OCI-LY3 (cell line): Measurements from ENCODE around the gene ADGRE3.
"Not testable (repeated sequence)": the region's sequence is repeated elsewhere in the genome, so short reads cannot be mapped to it uniquely, and the experiment has no call there.

Experiments
- H2AFZ ChIP-seq: fragments of 200-600, 300-600 bp; shearing (Covaris generic); 2 replicates; pipeline ENCODE4 v1.6.0; 2014; ENCODE audit warnings: antibody characterized with exemption, low read depth, low read length
- H3K27ac ChIP-seq: fragments of 200-600, 300-600 bp; sonication (generic); 2 replicates; pipeline ENCODE4 v1.5.1; 2014; ENCODE audit warnings: mild to moderate bottlenecking, low read length, moderate library complexity, mixed read lengths
- H3K27me3 ChIP-seq: fragments of 200-600, 300-600 bp; sonication (generic); 2 replicates; pipeline ENCODE4 v1.6.1; 2014; ENCODE audit warnings: low read depth, low read length, mixed read lengths
- H3K36me3 ChIP-seq: fragments of 200-600, 300-600 bp; sonication (generic); replicated peaks from 2 replicates; pipeline ENCODE3; 2014; ENCODE audit warnings: low read depth, low read length, mixed read lengths
- H3K4me1 ChIP-seq: fragments of 300-600, 200-600 bp; sonication (generic); 2 replicates; pipeline ENCODE4 v1.6.1; 2014; ENCODE audit warnings: low read length, mixed read lengths
- H3K4me2 ChIP-seq: fragments of 200-600, 300-600 bp; sonication (generic); 2 replicates; pipeline ENCODE4 v1.6.1; 2014; ENCODE audit warnings: low read length, mixed read lengths
- H3K4me3 ChIP-seq: fragments of 300-600, 200-600 bp; sonication (generic); 2 replicates; pipeline ENCODE4 v1.5.1; 2014; ENCODE audit warnings: antibody characterized with exemption, mild to moderate bottlenecking, low read length, moderate library complexity
- H3K79me2 ChIP-seq: fragments of 300-600, 200-600 bp; shearing (Covaris generic); 2 replicates; pipeline ENCODE4 v1.6.1; 2014; ENCODE audit warnings: mild to moderate bottlenecking, low read length, mixed read lengths
- H3K9ac ChIP-seq: fragments of 300-600, 200-600 bp; shearing (Covaris generic); 2 replicates; pipeline ENCODE4 v1.6.0; 2014; ENCODE audit warnings: mild to moderate bottlenecking, low read length, moderate library complexity
- H3K9me3 ChIP-seq: fragments of 200-600, 300-600 bp; shearing (Covaris generic); 2 replicates; pipeline ENCODE4 v1.6.1; 2014; ENCODE audit warnings: low read length, mixed read lengths; ENCODE audit not compliant: insufficient read depth
- H4K20me1 ChIP-seq: fragments of 200-600, 300-600 bp; sonication (generic); 2 replicates; pipeline ENCODE4 v1.6.1; 2016; ENCODE audit warnings: low read length, mixed read lengths; ENCODE audit not compliant: insufficient read depth
- EZH2phosphoT487 ChIP-seq: fragments of 200-600 bp; shearing (Covaris generic); IDR thresholded peaks from 2 replicates; pipeline ENCODE4 v1.6.1; 2018; ENCODE audit warnings: antibody characterized with exemption, mixed run types, low read depth
- TF ChIP-seq, protein P1 (sequence below): fragments of 200-600, 300-600 bp; sonication (generic); IDR thresholded peaks from 2 replicates; pipeline ENCODE4 v1.5.1; 2014; ENCODE audit warnings: antibody characterized with exemption, low read length, low read depth

The ADGRE3 gene

DNA sequence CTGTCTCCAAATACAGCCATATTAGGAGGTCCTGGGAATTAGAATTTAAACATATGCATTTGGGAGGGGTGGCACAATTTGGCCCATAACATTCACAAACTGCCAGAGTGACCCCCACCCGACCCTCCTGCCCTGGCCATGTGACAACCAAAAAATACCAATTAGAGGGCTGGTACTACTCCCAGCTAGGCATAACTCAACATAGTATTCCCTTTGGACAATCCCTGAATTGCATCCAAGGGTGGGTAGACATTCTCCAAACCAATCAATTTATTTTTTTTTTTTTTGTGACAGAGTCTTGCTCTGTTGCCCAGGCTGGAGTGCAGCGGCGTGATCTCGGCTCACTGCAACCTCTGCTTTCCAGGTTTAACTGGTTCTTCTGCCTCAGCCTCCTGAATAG is 62.0 kb downstream of the ADGRE3 start:
- Histone ChIP-seq H3K27me3 (no peaks in the 10 kb centered on the region), H3K79me2 (no peaks in the 10 kb centered on the region), H2AFZ (no peak overlapping the region), H3K36me3 (peaks cover 43% of the 10 kb centered on the region), H3K4me2 (no peak overlapping the region), H3K9ac (no peak overlapping the region), H3K9me3 (no peaks in the 10 kb centered on the region), H3K4me1 (peaks cover 30% of the 10 kb centered on the region), H3K27ac (0 out of 2 replicates have a peak overlapping the region, but pooled peaks have one; percentile 76), H4K20me1 (no peaks in the 10 kb centered on the region), H3K4me3 (no peak overlapping the region)
- no peak for TF ChIP-seq EZH2phosphoT487
- TF ChIP-seq, protein P1, sequence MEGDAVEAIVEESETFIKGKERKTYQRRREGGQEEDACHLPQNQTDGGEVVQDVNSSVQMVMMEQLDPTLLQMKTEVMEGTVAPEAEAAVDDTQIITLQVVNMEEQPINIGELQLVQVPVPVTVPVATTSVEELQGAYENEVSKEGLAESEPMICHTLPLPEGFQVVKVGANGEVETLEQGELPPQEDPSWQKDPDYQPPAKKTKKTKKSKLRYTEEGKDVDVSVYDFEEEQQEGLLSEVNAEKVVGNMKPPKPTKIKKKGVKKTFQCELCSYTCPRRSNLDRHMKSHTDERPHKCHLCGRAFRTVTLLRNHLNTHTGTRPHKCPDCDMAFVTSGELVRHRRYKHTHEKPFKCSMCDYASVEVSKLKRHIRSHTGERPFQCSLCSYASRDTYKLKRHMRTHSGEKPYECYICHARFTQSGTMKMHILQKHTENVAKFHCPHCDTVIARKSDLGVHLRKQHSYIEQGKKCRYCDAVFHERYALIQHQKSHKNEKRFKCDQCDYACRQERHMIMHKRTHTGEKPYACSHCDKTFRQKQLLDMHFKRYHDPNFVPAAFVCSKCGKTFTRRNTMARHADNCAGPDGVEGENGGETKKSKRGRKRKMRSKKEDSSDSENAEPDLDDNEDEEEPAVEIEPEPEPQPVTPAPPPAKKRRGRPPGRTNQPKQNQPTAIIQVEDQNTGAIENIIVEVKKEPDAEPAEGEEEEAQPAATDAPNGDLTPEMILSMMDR: no peak

- not testable (repeated sequence) for H3K4me3 ChIP-seq, H3K9me3 ChIP-seq, H3K79me2 ChIP-seq, H2AFZ ChIP-seq, H3K27me3 ChIP-seq, H3K27ac ChIP-seq, H3K4me2 ChIP-seq, H3K9ac ChIP-seq, H4K20me1 ChIP-seq
- H3K36me3 ChIP-seq: peaks cover 43% of the 10 kb centered on the region
- H3K4me1 ChIP-seq: peaks cover 30% of the 10 kb centered on the region
Observed at GRCh38 chr19:14612242-14612641, 62.4 kb downstream of the ADGRE3 start.

DNA sequence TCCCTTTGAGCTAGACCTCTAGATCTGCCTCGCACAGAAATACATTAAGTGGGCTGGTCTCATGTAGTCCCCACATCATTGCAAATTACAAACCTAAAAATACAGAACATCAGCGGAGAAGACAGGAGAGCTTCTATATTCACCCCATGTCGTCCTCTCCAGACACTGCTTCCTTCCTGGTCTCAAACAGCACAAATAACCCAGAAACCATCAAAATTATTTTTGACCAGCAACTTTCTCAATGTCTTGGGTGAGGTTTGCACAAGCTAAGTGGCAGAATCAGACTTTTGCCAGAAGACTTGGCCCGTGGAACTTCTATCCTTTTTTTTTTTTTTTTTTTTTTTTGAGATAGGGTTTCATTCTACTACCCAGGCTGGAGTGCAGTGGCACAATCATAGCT is 63.6 kb downstream of the ADGRE3 start:
- Histone ChIP-seq H3K4me1 (peaks cover 28% of the 10 kb centered on the region), H3K4me2 (no peak overlapping the region), H2AFZ (no peak overlapping the region), H3K27ac (no peak overlapping the region), H4K20me1 (no peaks in the 10 kb centered on the region), H3K9me3 (no peaks in the 10 kb centered on the region), H3K4me3 (no peak overlapping the region), H3K79me2 (no peaks in the 10 kb centered on the region), H3K36me3 (peaks cover 45% of the 10 kb centered on the region), H3K9ac (no peak overlapping the region), H3K27me3 (no peaks in the 10 kb centered on the region)
- TF ChIP-seq, protein P1: no peak
- no peak for TF ChIP-seq EZH2phosphoT487

DNA sequence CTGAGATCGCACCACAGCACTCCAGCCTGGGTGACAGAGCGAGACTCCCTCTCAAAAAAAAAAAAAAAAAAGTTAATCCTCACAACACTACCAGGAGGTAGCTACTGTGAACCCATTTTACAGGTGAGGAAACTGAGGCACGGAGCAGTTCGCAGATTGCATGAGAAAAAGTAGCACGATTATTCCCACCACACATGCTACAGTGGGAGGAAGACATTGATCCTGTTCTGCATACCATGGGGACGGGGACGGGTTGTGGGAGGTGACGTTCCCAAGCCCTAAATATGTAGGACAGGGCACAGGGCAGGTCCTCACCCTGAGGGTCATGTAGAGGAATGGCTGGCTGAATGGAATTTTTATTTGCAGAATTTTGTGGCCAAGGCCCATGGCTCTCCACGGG is 68.0 kb downstream of the ADGRE3 start:
- Histone ChIP-seq H2AFZ (no peak overlapping the region), H3K27me3 (no peaks in the 10 kb centered on the region), H4K20me1 (no peaks in the 10 kb centered on the region), H3K79me2 (no peaks in the 10 kb centered on the region), H3K27ac (no peak overlapping the region), H3K4me2 (no peak overlapping the region), H3K36me3 (peaks cover 56% of the 10 kb centered on the region), H3K9ac (no peak overlapping the region), H3K4me1 (peaks cover 40% of the 10 kb centered on the region), H3K4me3 (no peak overlapping the region), H3K9me3 (peaks cover 12% of the 10 kb centered on the region; the same call in 1 of the 2 replicates)
- TF ChIP-seq, protein P1: no peak
- no peak for TF ChIP-seq EZH2phosphoT487

DNA sequence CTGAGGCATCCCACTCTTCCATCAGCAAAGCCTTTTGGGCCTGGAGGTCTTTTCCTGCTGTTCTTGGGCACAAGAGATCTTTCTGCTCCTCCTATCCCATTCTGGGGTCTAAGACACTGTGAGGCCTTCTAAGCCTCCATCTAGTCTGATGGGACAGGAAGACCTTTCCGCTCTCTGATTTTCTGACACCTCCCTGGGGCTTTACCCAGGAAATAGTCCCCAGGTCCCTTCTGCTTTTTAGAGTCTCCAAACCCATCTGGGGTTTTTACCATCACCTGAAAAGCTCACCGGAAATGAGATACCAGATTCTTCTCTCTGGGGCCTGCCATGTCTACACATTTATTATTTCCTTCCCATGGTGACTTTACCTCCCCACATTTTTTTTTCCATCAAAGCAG is 70.7 kb downstream of the ADGRE3 start:
- Histone ChIP-seq H3K4me3 (peak overlapping the region; percentile 55), H3K4me1 (peaks cover 40% of the 10 kb centered on the region), H3K36me3 (peaks cover 56% of the 10 kb centered on the region), H2AFZ (no peak overlapping the region), H3K4me2 (peak overlapping the region; percentile 54), H4K20me1 (0 out of 2 replicates have a peak, but pooled peaks cover 3% of the 10 kb centered on the region), H3K27ac (peak overlapping the region; percentile 85), H3K79me2 (no peaks in the 10 kb centered on the region), H3K9me3 (peaks cover 12% of the 10 kb centered on the region; the same call in 1 of the 2 replicates), H3K9ac (peak overlapping the region; percentile 54), H3K27me3 (no peaks in the 10 kb centered on the region)
- TF ChIP-seq, protein P1: no peak
- TF ChIP-seq EZH2phosphoT487: no peak
